Adrenal gland (tissue), 12 donors: Measurements from ENCODE around the gene MEGF11. TPM values are rescaled to one million over a fixed set of nuclear protein-coding genes. Genes with fewer than 3 reads are reported as not detected.

Experiments
- DNase-seq, 7 donors: peaks; one replicate each; pipeline ENCODE4 v3.0.0-alpha.2; 2019 to 2020
- H3K27ac ChIP-seq, 5 donors: fragments of 200-600 bp; sonication (generic) in 4 of 5; 1 replicate in 3 of 5; 2 replicates in 2 of 5; pipeline versions ENCODE4 v1.5.1 to v1.8.0; 2016 to 2020; ENCODE audit warnings: mild to moderate bottlenecking in 1 of 5
- H3K27me3 ChIP-seq: fragments of 200-600 bp; 2 replicates; pipeline ENCODE4 v1.8.0; 2021
- H3K36me3 ChIP-seq, 2 donors: fragments of 200-600 bp; replicated peaks in 1 of 2; 1 replicate in 1 of 2; 2 replicates in 1 of 2; pipeline versions ENCODE4 v1.5.1 to v1.8.0; 2018 to 2022
- H3K4me1 ChIP-seq, 2 donors: fragments of 200-600 bp; replicated peaks in 1 of 2; 1 replicate in 1 of 2; 2 replicates in 1 of 2; pipeline versions ENCODE4 v1.5.1 to v1.8.0; 2018 to 2021
- H3K4me3 ChIP-seq, 4 donors: fragments of 200-600 bp; sonication (generic) in 3 of 4; one replicate each; pipeline ENCODE4 v1.5.1; 2016 to 2018
- H3K9me3 ChIP-seq, 3 donors: fragments of 200-600 bp; sonication (generic) in 1 of 3; replicated peaks in 1 of 3; 1 replicate in 2 of 3; 2 replicates in 1 of 3; pipeline versions ENCODE4 v1.5.1 to v1.8.0; 2016 to 2021
- CTCF ChIP-seq, 6 experiments: fragments of 450-650 bp in 4 of 6; fragments of 200-600 bp in 2 of 6; sonication (generic) in 1 of 6; IDR thresholded peaks; 1 replicate in 5 of 6; 2 replicates in 1 of 6; pipeline versions ENCODE4 v1.5.1 to v1.8.0; 2016 to 2021; ENCODE audit warnings: antibody characterized with exemption in 6 of 6, mild to moderate bottlenecking in 2 of 6, moderate library complexity in 1 of 6
- POLR2A ChIP-seq, 2 donors: fragments of 450-650 bp; IDR thresholded peaks; one replicate each; pipeline ENCODE4 v1.6.1; 2017; ENCODE audit warnings: antibody characterized with exemption in 2 of 2, mild to moderate bottlenecking in 2 of 2, moderate library complexity in 1 of 2
- WGBS, 4 donors: extraction: QIAGEN DNeasy Blood & Tissue Kit in 2 of 4; methylation state at CpG; one replicate each; pipeline versions ENCODE4 v1.1.5 to v1.1.7; 2013 to 2017; 5-methylcytosine and 5-hydroxymethylcytosine counted together
- intact Hi-C, 2 donors: fragments of 100-400 bp; cut with DNase I; formaldehyde crosslinking; loops; one replicate each; pipeline versions ENCODE4 v1.14.1 to v1.15.0; 2022 to 2023
- polyA plus RNA-seq, 3 donors: library from polyadenylated mRNA; stranded (reverse); fragments of 200-250 nt in 2 of 3; fragments of 350-450 nt in 1 of 3; fragmentation: Illumina TruSeq in 1 of 3; extraction: RNeasy Lipid Tissue Mini Kit (QIAGEN cat#74804) in 1 of 3; gene quantifications; one replicate each; pipeline ENCODE4 v1.2.3, GENCODE V29; 2013 to 2014
- total RNA-seq, 9 donors: library from RNA; depleted of rRNA in 4 of 9; stranded (reverse); fragments of >200 nt in 4 of 9; fragments of 120-200 nt in 1 of 9; fragmentation: NEBNext Ultra II Directional in 1 of 9; extraction: Animal tissue kit (Norgen Biotek cat#: 25700) in 1 of 9; gene quantifications; one replicate each; pipeline versions ENCODE4 v1.1.0 to v1.2.4, GENCODE V29; 2013 to 2023
- donor health status: healthy with polysubstance abuse.
- donor health status: Bipolar disorder and iron deficiency.
- donor health status: DM: yes; HTN: yes; CAD: no.
- donor health status: DM: no; HTN: no; CAD: no.
- donor health status: DM: no; HTN: no; CAD: no.
- donor health status: DM: yes; HTN: yes; CAD: no.

The MEGF11 gene
- total and polyA plus RNA-seq, 12 donors = 0.04 to 0.98 (median 0.14) TPM; not detected in 5

- DNase-seq = no peak
- Histone ChIP-seq H3K4me1 (no peaks in the 10 kb centered on the region), H3K4me3 (no peak overlapping the region), H3K9me3 (no peaks in the 10 kb centered on the region), H3K27ac (no peak overlapping the region), H3K27me3 (no peaks in the 10 kb centered on the region), H3K36me3 (no peaks in the 10 kb centered on the region)
- WGBS, 4 donors = 92 to 98% (median 96%) methylated on average over 10 of the region's 10 CpGs
- intact Hi-C loops = no loop called here
- TF ChIP-seq CTCF (IDR thresholded peaks at IDR 0.05) = no peak
- no peak for TF ChIP-seq POLR2A (IDR thresholded peaks at IDR 0.05)
Measured at GRCh38 chr15:66152650-66153049, 100.9 kb downstream of the MEGF11 start.

GRCh38 chr15:66151809-66152208 lies 101.7 kb downstream of the MEGF11 start:
- no peak for DNase-seq
- Histone ChIP-seq H3K27me3 (no peaks in the 10 kb centered on the region), H3K36me3 (no peaks in the 10 kb centered on the region), H3K4me3 (no peak overlapping the region), H3K27ac (no peak overlapping the region), H3K4me1 (no peaks in the 10 kb centered on the region), H3K9me3 (no peaks in the 10 kb centered on the region)
- WGBS, 4 donors = 57 to 82% (median 68%) methylated on average over 3 to 7 of the region's 7 CpGs
- intact Hi-C loops = no loop called here
- no peak for TF ChIP-seq POLR2A (IDR thresholded peaks at IDR 0.05)

- Histone ChIP-seq H3K4me1 (no peaks in the 10 kb centered on the region), H3K9me3 (no peaks in the 10 kb centered on the region), H3K4me3 (no peak overlapping the region), H3K27me3 (no peaks in the 10 kb centered on the region), H3K27ac (no peak overlapping the region), H3K36me3 (no peaks in the 10 kb centered on the region)
- WGBS, 4 donors = 70 to 85% (median 80%) methylated on average over 7 to 9 of the region's 9 CpGs
- intact Hi-C loops = no loop called here
- TF ChIP-seq CTCF (IDR thresholded peaks at IDR 0.05) (no peak), POLR2A (IDR thresholded peaks at IDR 0.05) (no peak)
- DNase-seq = no peak
Measured at GRCh38 chr15:66149871-66150270, 103.7 kb downstream of the MEGF11 start.

- DNase-seq = no peak
- no peaks in the 10 kb centered on the region for H3K4me1 ChIP-seq
- intact Hi-C loops = no loop called here
- no peak overlapping the region for H3K4me3 ChIP-seq
- WGBS, 4 donors = 45 to 58% (median 49%) methylated on average over 2 of the region's 2 CpGs
- no peaks in the 10 kb centered on the region for H3K27me3 ChIP-seq
- TF ChIP-seq POLR2A (IDR thresholded peaks at IDR 0.05) (no peak), CTCF (IDR thresholded peaks at IDR 0.05) (no peak)
- no peaks in the 10 kb centered on the region for H3K9me3 ChIP-seq
- H3K27ac ChIP-seq = no peak overlapping the region
- H3K36me3 ChIP-seq = no peaks in the 10 kb centered on the region
Measured at GRCh38 chr15:66148187-66148586, 105.4 kb downstream of the MEGF11 start.

- H3K9me3 ChIP-seq = no peaks in the 10 kb centered on the region
- intact Hi-C loops = no loop called here
- WGBS, 4 donors = 79 to 87% (median 84%) methylated on average over 3 of the region's 3 CpGs
- no peaks in the 10 kb centered on the region for H3K4me1 ChIP-seq
- no peaks in the 10 kb centered on the region for H3K36me3 ChIP-seq
- DNase-seq = no peak
- no peak for TF ChIP-seq POLR2A (IDR thresholded peaks at IDR 0.05)
- no peak for TF ChIP-seq CTCF (IDR thresholded peaks at IDR 0.05)
- H3K27me3 ChIP-seq = no peaks in the 10 kb centered on the region
- H3K4me3 ChIP-seq = no peak overlapping the region
- no peak overlapping the region for H3K27ac ChIP-seq
Measured at GRCh38 chr15:66147440-66147839, 106.1 kb downstream of the MEGF11 start.
